Activated naive CD8-positive, alpha-beta T cell treated with anti-CD3 and anti-CD28 coated beads, Interleukin-2, amount 50 U/mL, for 16 hours (primary cell): Measurements from ENCODE around the gene TMCO1.
"Not testable (repeated sequence)": the region's sequence is repeated elsewhere in the genome, so short reads cannot be mapped to it uniquely, and the experiment has no call there.

Experiments
- DNase-seq: peaks from one replicate; pipeline ENCODE4 v3.0.0-alpha.2; 2020; ENCODE audit warnings: low read depth, low spot score

The TMCO1 gene

GRCh38 chr1:165686971-165687433 lies 81.7 kb downstream of the TMCO1 start:
- DNase-seq: no peak

- no peak for DNase-seq
Observed at GRCh38 chr1:165686121-165686970, 82.3 kb downstream of the TMCO1 start.

- no peak for DNase-seq
Observed at GRCh38 chr1:165683848-165684485, 84.7 kb downstream of the TMCO1 start.

GRCh38 chr1:165680773-165681172 lies 87.9 kb downstream of the TMCO1 start:
- not testable (repeated sequence) for DNase-seq

GRCh38 chr1:165680303-165680702 lies 88.4 kb downstream of the TMCO1 start:
- DNase-seq: no peak

- no peak for DNase-seq
Observed at GRCh38 chr1:165679282-165680036, 89.2 kb downstream of the TMCO1 start.

- no peak for DNase-seq
Observed at GRCh38 chr1:165678509-165678908, 90.2 kb downstream of the TMCO1 start.
